GM20000 (cell line): ENCODE results near the gene IL1RAPL1.

Source experiments
- DNase-seq: peaks from one replicate; pipeline ENCODE4 v3.0.0; 2012; ENCODE audit warnings: low spot score
- TF ChIP-seq, protein P1 (sequence below): IDR thresholded peaks from 2 replicates; pipeline ENCODE4 v1.5.1; 2012; ENCODE audit warnings: mild to moderate bottlenecking, control low read depth; ENCODE audit errors: extremely low read depth, missing control alignments

Gene IL1RAPL1

DNA sequence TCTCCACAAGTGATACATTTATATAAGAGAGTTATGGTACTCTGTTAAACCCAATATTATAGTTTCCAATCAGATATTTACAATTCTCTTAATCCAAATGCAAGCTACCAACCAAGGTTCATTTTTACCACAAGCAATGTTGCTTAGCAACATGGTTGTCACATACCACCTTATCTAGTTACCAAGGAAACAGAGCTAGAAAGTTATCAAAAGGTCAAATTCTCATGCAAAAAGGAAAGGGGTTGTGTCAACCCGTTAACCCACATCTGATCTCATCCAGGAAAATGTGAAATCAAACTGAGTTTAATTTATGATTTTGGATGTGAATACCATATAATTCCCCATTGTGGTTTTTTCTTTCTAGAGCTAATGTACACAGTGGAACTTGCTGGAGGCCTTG is 1354.0 kb downstream of the IL1RAPL1 start:
- DNase-seq, result no peak
- TF ChIP-seq, protein P1, sequence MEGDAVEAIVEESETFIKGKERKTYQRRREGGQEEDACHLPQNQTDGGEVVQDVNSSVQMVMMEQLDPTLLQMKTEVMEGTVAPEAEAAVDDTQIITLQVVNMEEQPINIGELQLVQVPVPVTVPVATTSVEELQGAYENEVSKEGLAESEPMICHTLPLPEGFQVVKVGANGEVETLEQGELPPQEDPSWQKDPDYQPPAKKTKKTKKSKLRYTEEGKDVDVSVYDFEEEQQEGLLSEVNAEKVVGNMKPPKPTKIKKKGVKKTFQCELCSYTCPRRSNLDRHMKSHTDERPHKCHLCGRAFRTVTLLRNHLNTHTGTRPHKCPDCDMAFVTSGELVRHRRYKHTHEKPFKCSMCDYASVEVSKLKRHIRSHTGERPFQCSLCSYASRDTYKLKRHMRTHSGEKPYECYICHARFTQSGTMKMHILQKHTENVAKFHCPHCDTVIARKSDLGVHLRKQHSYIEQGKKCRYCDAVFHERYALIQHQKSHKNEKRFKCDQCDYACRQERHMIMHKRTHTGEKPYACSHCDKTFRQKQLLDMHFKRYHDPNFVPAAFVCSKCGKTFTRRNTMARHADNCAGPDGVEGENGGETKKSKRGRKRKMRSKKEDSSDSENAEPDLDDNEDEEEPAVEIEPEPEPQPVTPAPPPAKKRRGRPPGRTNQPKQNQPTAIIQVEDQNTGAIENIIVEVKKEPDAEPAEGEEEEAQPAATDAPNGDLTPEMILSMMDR, result no peak

GRCh38 chrX:29947225-29947624 is 1360.0 kb downstream of the IL1RAPL1 start:
- no peak for DNase-seq
- TF ChIP-seq, protein P1, result no peak

DNA sequence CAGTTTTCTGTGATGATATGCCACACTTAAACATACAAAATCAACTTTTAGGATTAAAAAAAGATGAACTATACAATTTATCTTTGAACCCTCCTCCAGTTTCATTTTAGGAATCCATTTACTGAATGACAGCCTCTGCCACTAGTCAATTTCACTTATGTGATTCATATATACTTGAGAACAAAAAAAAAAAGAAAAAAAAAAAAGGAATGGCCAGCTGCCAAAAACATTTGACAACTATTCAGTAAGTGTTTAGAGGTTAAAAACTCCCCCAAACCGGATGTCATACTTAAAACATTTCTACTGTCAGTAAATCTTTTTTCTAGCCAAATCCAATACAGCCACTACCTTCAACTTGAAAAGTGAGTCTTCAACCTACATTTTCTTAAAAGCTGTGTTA is 1361.4 kb downstream of the IL1RAPL1 start:
- TF ChIP-seq, protein P1, result no peak
- DNase-seq, result no peak

DNA sequence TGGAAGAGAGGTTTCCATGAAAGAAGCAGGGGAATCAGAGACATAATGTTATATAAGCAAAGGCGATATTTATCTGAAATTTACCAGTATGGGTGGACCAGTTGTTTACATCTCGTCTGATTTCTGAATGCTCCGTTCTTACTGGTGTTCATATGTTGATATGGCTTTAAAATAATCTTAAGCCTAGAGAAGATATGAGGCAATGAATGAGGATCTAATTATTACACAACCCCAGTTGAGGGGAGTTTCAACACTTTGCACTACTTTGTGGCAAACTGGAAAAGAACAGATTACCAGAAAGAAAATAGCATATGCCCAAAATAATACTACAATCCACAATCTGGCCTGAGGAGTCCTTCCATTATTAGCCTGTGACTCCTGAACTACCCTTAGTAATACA is 1364.8 kb downstream of the IL1RAPL1 start:
- no peak for DNase-seq
- TF ChIP-seq, protein P1, result no peak

- TF ChIP-seq, protein P1, result no peak
- DNase-seq, result no peak
Observed at GRCh38 chrX:29962061-29962460, 1374.8 kb downstream of the IL1RAPL1 start.

- no peak for DNase-seq
- TF ChIP-seq, protein P1, result no peak
Observed at GRCh38 chrX:29965634-29966033, 1378.4 kb downstream of the IL1RAPL1 start.

DNA sequence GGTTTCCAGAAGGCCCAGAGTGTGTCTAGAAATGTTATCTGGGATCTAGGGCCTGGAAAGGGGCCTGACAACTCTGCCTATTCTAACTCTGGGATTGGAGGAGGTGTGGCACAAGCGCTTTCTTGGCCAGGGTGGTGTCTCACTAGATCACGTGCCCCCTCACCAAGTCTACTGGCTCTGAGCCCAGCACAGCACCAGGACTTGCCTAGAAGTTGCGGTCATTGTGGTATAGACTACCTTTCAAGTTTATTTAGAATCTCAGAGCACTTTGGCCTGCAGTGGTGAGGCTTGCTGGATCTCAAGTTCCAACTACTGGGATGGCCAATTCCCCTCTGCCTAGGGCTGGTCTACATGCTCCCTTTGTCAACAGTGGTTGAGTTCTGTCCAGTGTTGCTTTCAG is 1404.8 kb downstream of the IL1RAPL1 start:
- no peak for DNase-seq
- TF ChIP-seq, protein P1, result no peak
